ENCODE results near the gene PRRC2C.
"Not testable (repeated sequence)": the region's sequence is repeated elsewhere in the genome, so short reads cannot be mapped to it uniquely, and the experiment has no call there.

- TF ChIP-seq POLR2A (IDR thresholded peaks at IDR 0.05; ENCODE audit: low read length); EP300 (IDR thresholded peaks at IDR 0.05); CTCF (IDR thresholded peaks at IDR 0.05); REST (IDR thresholded peaks at IDR 0.05); RAD21 (conservative IDR thresholded peaks at IDR 0.05 in 1 of 2, IDR thresholded peaks at IDR 0.05 in 1 of 2); CHD2 (IDR thresholded peaks at IDR 0.05; ENCODE audit: low read length, partially characterized antibody); BHLHE40 (IDR thresholded peaks at IDR 0.05; ENCODE audit: low read depth, low read length); CEBPB (IDR thresholded peaks at IDR 0.05): not testable (repeated sequence)
These were observed 43.9 kb upstream of the PRRC2C start for GRCh38 chr1:171441278-171441895.

Measured in A549 (cell line).